GM21723 (cell line): ENCODE results near the gene FLYWCH2.
A peak's percentile ranks its signal among the peaks of the same experiment; 100 is the strongest.

Source experiments
- ATAC-seq: cut with Tn5 transposase; IDR thresholded peaks from one replicate; pipeline ENCODE4 v1.9.1; 2021; ENCODE audit warnings: mild to moderate bottlenecking, moderate library complexity; ENCODE audit not compliant: unreplicated experiment

The FLYWCH2 gene

DNA sequence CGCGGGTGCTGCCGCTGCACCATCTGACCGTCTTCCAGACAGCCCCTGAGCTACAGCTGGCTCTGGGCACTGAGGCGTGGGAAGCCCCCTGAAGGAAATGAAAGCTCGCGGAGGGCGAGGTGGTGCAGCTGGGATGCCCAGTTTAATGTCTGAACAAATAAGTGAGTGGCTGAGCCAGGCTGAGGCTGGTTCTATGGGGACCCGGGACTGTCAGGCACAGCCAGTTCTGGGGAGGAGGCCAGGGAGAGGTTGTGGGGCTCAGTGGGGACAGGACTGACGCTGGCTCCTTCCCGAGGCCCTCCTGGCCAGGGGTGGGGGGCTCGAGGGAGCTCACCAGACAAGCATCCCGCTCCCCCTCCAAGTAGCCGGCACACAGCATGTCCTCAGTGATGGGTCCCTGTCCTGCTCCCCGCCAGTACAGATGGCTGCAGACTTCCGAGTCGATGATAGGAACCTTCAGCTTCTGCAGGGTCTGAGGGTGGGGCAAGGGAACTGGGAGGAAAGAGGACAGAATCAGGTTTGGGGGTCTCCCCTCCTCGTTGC lies 29.4 kb upstream of the FLYWCH2 start:
- ATAC-seq = no peak

DNA sequence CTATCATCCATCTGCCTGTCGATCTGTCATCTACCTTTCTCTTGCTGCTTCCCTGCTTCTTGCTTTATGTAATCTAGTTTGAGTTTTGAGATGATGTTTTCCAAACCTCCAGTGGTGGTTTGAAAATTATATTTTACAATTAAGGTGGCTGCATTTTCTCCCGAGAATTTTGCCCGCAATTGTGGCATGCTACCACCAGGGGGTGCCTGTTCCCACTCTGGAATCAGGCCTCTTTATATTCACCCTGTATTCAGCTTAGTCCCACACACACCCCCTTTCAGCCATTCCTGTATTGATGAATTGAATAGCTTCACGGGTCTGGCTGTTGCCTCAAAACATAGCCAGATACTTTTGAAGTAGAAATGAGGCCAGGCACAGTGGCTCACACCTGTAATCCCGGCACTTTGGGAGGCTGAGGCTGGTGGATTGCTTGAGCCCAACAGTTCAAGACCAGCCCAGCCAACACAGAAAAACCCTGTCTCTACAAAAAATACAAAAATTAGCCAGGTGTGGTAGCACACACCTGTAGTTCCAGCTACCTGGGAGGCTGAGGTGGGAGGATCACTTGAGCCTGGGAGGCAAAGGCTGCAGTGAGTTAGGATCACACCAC lies 28.2 kb upstream of the FLYWCH2 start:
- no peak for ATAC-seq

- no peak for ATAC-seq
Observed at GRCh38 chr16:2855536-2855935, 27.5 kb upstream of the FLYWCH2 start.

DNA sequence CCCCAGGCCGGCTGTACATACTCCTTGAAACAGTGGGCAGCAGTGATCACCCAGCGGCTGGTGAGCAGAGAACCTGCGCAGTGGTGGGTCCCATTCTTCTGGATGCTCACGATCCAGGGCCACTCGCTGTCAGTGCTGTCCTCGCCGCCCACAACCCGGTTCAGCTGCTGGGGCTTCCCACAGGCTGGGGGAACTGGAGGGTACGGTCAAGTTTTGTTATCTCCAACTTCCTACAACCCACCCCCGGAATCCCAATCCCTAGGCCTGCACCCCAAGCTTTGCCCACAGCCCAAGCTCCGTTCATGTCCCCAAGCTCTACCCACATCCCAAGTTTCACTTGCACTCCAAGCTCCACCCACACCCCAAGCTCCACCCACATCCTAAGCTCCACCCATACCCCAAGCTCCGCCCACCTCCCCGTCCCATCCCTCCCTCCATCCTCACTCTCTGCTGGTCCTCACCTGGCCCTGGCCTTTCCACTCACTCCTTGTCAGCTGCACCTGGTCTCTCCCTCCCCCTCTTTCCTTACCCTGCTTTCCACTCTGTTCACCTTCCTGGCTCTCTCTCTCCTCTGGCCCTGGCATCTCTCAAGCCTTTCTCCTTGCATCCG lies 26.8 kb upstream of the FLYWCH2 start:
- no peak for ATAC-seq

- no peak for ATAC-seq
Observed at GRCh38 chr16:2856686-2857450, 26.1 kb upstream of the FLYWCH2 start.

DNA sequence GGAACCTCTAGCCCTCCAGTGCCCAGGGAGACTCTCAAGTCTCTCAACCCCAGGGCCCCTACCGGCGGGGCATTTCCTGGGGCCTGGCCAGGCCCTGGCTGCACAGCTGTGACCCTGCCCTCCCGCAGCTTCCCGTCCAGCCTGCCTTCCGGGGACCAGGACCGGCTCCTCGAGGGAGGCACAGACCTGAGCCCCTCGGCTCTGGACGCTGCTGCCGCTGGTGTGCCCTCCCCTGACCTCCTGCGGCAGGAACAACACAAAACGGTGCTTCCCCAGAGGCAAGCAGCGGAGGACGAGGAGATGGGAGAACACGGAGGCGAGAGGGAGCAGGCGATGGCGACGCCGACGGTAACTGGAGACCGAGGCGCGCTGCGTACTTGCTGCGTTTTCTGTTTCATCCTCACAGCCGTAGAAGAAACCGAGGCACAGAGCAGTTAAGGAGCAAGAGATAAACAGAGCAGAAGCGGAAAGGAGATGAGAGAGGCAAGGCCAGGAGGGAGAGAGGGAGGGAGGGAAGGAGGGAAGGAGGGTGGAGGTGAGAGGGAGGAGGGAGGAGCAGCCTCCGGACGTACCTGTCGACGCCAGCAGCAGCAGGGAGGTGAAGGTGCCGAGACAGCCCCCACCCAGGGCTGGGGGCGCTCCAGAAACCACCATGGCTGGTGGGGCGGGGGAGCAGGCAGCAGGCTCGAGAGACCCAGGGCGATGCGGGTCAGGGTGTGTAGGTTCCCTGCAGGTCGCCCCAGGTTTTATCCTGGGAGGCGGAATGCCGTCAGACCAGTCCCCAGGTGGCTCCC lies 25.4 kb upstream of the FLYWCH2 start, which contains the start of gene PRSS22:
Gene PRSS22, minus strand, starts transcription at position 720 of the 794 bp plus-strand sequence. Its CDS starts 66 bp downstream, at position 654.
- ATAC-seq = no peak

DNA sequence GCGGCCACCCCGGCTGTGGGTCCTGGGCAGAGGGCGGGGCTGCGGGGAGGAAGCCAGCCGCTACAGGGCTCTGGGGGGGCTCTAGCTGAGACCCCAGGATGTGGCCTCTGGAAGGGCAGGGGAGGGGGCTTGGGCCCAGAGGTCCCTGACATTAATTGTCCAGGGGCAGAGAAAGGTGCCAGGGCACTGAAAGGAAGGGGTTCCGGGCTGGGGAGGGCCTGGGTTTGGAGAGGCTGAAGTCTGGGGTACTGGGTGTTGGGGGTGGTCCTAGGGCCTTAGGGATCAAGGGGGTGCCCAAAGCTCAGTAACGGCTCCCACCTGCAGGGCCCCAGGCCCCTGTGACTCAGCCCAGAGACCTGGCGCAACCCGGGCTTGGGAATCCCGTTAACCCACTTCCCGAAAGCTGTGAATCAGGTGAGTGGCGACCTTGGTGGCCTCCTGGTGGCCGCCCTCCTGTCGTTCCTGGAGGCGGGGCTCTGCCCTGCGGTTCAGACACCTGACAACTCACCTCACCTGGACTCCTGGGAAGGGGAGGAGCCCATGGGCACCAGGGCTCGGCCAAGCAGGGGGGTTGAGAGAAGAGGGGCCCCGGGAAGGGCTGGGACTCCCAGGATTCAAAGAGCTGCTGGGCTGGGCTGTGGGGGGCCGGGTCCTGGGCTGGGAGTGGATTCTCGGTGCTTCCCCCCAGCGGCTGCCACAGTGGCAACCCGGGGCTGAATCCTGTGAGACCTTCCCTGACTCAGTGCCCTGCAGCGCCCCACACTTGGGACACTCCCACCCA lies 24.6 kb upstream of the FLYWCH2 start:
- ATAC-seq = no peak

DNA sequence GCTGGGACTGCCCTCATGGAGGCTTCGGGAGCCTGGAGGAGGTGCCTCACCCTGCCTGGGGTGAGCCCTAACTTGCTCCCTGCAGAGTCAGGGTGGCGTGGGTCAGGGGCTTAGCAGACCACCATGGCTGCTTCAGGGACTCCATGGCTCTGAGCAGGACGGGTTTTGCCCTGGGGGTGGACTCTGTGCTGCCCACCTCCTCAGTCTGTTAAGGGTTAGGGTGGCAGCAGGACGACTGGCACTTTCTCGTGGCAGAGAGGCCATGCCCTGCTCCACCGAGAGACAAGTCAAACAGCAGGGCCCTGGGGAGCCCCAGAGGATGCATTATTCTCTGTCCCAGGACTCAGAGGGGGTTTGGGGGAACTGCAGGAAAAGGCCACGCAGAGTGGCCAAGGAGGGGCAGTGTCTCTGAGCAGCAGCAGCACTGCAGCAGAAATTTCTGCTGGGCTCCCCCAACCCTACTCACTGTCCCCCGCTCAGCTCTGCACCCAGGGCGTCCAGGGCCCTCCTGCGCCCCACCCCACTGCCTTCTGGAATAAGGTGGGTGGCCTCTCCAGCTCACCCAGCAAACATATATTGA lies 23.2 kb upstream of the FLYWCH2 start:
- ATAC-seq = no peak

DNA sequence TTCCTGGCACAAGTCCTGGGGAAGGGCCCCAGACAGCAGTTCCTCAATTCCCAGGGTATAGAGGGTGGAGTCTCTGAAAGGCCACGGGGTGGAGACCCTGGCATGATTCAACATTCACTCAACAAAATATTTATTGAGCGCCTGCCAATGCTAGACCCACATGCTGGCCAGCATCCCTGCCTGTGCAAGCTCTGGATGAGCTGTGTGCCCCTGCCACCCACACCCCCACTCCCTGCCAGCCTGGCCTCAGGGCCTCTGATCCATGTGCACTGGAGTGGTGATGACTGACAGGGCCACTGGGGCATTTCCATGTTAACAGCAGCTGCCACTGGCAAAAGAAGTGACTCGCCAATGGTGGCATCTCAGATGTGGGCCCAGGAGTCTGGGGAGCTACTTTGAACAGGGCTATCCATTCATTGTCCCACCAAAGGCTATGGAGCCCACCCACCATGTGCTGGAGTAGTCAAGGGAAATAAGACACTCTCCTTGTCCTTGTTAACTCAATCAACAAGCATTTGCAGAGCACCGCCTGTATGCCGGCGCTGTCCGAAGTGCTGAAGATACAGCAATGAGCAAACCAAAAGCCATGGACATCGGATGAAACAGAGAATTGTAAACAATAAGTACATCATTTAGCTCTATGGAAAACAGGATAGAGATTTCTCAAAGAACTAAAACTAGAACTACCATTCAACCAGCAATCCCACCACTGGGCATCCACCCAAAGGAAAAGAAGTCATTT lies 22.0 kb upstream of the FLYWCH2 start:
- no peak for ATAC-seq

- no peak for ATAC-seq
Observed at GRCh38 chr16:2865651-2866050, 17.4 kb upstream of the FLYWCH2 start.

GRCh38 chr16:2866431-2866830 lies 16.6 kb upstream of the FLYWCH2 start:
- ATAC-seq = no peak

DNA sequence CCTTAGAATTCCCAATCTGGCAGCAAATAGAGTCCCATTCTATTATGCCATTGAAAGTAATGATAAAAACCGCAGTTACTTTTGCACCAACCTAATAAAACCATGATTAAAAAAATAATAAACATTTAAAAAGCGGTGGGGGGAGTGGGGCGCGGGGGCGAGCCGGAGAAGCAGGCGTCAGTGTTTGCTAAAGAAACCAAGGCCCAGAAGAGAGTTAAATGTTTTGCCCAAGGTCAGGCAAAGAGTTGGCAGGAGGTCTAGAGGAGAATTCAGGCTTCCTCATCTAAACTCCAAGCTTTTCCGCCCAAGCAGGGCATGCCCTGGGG lies 15.4 kb upstream of the FLYWCH2 start:
- ATAC-seq = no peak

GRCh38 chr16:2867987-2868789 lies 14.8 kb upstream of the FLYWCH2 start:
- ATAC-seq = peak; percentile 94

GRCh38 chr16:2871926-2872325 lies 11.1 kb upstream of the FLYWCH2 start:
- no peak for ATAC-seq

GRCh38 chr16:2874032-2874911 lies 8.7 kb upstream of the FLYWCH2 start:
- ATAC-seq = no peak

DNA sequence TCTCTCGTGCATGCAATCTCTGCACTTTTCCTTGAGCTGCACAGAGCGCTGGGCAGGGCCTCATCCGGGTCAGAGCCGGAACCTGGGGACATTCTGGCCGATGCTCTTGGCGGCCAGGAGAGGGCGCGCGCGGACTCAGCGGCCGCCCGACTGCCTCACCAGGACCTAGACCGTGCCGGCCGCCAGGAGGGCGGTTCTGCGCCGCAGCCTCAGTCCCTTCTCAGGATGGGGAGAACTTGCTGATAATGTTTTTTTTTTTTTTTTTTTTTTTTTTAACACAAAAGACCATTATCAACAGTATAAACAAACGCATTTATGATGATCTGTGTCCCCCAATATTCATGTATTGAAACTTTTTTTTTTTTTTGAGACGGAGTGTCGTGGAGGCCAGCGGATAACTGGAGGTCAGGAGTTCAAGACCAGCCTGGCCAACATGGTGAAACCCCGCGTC lies 8.1 kb upstream of the FLYWCH2 start:
- ATAC-seq = peak; percentile 78

DNA sequence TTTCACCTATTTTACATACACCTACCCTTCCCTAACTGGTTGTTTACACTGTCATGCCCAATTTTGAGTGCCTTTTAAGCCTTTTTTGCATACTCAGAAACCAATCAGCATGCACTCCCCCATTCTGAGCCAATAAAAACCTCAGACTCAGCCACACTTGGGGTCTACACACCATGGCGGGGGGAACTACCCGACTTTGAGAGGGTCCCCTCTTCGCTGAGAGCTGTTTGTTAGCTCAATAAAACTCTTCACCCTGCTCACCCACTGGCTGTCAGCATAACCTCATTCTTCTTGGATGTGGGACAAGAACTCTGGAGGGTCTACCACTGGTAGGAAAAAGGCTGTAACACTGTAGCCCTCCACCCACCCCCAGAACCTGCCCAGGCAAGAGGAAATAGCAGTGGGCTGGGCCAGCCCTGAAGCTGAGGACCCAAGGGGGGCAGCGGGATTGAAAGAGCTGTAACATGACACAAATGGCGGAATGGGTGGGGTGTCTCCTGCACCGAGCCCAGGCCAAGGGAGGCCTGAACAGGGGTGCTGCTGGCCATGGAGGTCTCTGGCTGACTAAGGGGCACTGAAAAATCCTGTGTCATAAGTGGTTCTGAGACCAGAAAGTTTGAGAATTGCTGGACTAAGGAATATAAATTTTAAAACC lies 3.0 kb upstream of the FLYWCH2 start:
- ATAC-seq = no peak
